HG03354 (cell line): ENCODE measurements around the gene SLC6A12.

Source experiments
- ATAC-seq: cut with Tn5 transposase; IDR thresholded peaks from one replicate; pipeline ENCODE4 v1.9.1; 2021; ENCODE audit warnings: mild to moderate bottlenecking; ENCODE audit not compliant: unreplicated experiment, poor library complexity, severe bottlenecking

SLC6A12 gene

DNA sequence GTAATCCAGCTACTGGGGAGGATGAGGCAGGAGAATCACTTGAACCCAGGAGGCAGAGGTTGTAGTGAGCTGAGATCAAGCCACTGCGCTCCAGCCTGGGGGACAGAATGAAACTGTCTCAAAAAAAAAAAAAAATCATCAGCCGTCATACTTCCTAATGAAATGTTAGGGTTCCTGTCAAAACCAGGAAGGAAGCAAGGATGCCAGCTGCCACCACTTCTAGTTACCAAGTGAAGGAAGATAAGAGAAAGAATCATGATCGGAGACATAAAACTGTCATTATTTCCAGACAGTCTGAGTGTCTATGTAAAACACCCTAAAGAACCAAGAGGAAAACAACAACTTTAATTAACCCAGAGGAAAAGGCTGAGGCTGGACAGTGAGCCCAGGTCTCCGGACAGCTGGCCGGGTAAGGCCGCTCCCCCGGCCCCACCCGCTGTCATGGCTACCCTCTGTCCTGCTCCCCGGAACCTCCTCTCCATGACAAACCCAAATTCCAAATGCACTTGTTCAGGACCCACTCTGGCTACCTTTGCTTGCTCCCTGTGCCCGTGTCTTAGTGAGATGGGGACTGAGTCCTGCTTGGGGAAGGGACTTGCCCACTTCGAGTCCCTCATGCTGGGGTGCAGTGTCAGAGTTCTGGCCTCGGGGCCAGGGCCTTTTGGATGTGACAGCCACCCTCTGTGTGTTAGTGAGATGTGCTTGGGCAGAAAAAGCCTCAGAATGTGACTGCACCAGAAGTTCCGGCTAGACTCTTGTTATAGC lies 29.0 kb downstream of the SLC6A12 start:
- ATAC-seq, result no peak

DNA sequence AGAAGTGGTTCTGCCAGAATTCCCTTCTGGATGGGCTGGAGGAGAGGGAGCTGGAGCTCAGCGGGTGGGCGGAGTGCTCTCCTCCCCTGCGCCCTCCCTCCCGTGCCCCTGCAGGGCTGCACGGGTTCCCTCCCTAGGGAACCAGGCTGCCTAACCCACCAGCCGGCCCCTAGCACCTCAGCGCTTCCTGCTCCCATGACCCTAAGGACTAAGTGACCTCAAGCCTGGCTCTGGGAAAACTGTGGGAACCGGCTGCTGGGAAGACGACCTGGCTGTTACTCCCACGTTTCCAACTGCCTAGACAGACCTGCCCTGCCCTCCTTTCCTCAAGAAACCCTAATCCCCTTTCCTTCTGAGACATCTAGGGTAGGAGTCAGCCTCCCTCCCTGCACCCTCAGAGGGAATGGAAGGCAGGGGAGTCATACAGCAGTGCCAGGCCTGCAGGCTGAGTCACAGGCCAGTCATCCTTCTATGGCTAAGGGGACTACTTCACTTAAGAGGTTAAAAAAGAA lies 31.5 kb downstream of the SLC6A12 start:
- no peak for ATAC-seq

DNA sequence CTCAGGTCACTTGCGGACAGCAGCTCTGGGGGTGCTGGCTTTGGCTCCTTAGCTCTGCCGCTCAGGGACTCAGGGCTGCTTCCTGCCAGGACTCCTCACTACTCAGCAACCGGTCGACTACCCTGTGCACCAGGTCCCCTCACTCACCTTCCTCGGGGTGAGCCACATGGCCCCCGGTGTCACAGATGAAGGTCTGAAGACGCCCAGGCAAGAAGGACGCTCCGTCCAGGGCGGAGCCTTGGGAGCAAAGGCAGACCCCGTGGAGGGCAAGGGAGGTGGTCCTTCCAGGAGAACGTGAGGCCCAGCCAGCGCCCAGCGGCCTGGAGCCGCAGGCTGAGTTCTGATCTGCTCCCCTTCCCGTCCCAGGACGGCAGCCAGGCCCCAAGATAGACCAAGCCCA lies 32.0 kb downstream of the SLC6A12 start:
- ATAC-seq, result no peak

DNA sequence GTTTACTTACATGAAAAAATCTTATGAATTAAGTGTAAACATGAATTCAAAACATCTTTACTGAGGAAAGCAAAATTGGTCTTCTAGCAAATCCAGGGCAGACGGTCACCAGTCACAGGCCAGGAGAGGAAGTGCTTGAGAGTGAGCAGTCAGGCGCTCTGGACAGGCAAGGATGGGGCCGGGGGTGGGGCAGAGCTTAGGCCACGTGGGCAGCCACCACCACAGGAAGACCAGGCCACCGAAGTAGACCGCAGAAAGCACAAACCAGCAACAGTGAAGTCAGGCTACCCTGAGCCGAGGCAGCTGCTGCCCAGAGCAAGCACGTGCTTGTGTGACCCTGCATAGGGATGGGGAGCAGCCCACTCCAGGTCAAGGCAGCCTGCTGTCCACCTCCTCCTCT lies 33.5 kb downstream of the SLC6A12 start:
- no peak for ATAC-seq

- no peak for ATAC-seq
Measured at GRCh38 chr12:179885-180284, 34.1 kb downstream of the SLC6A12 start.

- ATAC-seq, result no peak
Measured at GRCh38 chr12:179131-179884, 34.6 kb downstream of the SLC6A12 start.

GRCh38 chr12:178829-179109 lies 35.2 kb downstream of the SLC6A12 start:
- ATAC-seq, result no peak

GRCh38 chr12:177980-178828 lies 35.8 kb downstream of the SLC6A12 start:
- ATAC-seq, result no peak

DNA sequence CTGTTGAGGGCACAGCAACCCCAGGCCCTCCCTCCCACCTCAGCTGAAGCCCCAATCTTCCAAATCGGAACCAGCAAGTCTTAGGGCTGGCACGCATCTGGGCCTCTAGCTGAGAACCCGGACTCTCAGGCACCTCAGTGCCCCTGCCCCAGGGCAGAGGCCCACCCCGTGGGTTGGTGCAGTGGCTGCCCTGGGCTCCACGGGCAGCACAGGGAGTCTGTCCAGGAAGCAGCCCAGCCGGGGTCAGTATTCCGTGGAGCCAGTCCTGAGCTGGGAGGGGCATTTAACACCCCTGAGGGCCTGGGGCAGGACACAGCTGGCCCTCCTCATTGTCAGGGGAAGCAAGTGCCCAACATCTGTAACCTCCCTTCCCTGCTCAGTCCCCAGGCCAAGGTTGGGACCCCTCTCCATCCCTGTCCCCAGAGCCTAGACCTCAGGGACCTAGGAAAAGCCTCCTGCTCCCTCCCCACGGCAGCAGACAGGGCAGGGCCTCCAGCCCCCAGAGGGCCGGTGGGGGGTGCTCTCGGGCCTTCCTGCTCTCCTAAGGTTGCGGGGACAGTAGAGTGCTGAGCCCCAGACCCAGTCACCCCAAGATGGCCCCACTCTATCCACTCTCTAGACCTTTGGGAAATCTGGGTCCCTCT lies 36.5 kb downstream of the SLC6A12 start:
- no peak for ATAC-seq

DNA sequence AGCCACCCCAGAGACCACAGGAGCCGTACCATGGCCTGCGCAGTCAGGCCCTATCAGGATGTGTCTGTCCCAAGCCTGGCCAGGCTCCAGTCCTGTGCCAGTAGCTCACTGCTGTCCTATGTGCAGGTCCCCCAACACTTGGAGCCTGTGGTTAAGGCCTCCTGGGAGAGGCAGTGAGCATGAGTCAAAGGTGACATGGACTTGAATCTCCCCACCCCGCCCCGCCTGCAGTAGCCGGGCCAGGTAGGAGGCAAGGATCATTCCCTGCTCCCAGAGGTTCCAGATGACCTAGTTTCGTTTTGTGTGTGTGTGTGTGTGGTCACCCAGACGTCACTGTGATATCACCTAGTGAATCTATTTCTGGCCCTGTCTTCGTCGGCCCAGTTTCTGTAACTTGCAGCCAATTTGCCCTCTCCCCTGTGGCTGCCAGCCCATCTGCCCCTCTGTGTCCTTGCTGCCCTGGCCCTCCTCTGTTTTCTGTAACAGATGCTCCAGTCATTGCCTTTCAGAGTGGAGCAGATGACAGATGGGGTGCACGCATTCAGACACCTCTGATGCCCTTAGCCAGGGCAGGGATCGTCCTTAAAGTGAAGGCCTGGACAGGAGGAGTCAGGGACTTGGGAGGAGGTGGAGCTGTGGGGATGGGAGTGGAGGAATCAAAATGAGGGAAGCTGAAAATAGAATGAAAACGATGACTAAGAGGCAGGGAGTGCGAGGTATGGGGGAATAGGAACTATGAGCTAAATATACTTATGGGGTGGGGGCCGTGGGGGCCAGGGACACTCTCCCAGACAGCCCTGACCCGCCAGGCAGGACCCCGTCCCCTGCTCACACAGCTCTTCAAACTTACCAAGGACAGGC lies 37.4 kb downstream of the SLC6A12 start:
- ATAC-seq, result no peak

- ATAC-seq, result no peak
Measured at GRCh38 chr12:175759-176158, 38.2 kb downstream of the SLC6A12 start.

- no peak for ATAC-seq
Measured at GRCh38 chr12:175250-175649, 38.7 kb downstream of the SLC6A12 start.

DNA sequence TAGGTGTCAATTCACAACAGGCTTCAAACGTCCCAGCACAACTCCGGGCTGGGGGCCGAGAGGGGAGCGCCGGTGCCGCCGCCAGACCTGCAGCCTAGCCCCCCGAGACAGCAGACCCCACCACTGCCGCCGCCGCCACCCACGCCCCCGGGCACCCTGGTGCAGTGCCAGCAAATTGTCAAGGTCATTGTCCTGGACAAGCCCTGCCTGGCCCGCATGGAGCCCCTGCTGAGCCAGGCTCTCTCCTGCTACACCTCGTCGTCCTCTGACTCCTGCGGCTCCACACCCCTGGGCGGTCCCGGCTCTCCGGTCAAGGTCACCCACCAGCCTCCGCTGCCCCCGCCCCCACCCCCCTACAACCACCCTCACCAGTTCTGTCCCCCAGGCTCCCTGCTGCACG lies 39.4 kb downstream of the SLC6A12 start:
- no peak for ATAC-seq

DNA sequence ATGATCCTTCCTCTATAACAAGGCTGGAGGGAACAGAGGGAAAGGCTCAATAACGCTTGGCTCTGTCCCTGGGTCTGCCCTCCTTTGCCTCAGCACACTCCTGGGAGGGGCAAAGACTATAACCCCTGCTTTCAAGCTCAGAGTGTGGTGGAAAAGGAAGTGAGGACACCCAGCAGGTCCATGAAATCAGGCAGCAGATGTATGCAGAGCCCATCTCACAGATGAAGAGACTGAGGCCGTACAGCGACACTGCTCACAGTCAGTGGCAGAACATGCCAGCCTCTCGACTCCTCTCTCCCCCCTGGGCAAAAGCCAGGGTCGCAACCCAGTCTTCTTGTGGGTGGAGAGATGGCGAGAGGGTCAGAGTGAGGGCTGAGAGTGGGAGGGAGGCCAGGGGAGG lies 39.8 kb downstream of the SLC6A12 start:
- no peak for ATAC-seq

- ATAC-seq, result no peak
Measured at GRCh38 chr12:172732-173161, 41.2 kb downstream of the SLC6A12 start.

DNA sequence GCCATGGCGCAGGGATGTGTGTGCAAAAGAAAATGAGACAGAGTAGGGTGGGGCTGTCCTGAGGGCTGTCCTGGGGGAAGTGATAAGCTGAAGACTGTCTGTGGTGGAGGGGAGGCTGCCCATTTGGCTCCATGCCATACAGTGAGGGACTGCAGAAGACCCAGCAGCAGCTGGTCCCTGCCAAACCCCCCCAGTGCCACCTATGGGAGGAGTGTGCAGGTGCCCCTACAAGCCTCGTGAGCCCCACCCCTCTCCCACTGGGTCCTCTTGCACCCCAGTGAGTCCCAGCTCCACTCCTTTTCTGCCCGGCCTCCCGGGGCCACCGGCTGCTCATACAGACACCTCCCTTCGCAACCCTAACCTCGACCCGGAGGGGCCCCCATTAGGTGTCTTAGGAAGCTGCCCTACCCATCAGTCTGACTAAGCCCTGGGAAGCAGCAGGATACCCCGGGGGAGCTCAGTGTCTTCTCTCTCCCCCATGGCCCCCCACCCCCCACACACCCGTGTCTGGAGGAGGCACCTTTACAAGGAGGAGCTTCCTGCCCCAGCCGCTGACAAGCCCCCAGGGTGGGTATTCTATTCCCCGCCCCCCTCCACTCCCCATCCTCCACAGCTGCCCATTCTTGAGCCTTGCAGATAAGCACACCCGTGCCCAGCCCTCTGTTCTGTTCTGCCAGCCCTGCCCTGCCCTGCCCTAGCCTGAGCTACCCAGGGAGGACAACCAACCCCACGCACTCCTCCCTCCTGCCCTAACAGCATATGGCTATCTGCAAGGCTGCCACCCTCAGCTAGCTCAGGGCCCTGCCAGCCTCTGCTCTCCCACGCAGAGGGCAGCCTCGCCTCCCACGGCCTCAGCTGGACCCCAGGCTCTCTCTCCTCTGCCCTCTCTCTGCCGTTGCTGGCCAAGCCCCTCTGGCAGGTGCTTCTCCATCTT lies 41.9 kb downstream of the SLC6A12 start:
- ATAC-seq, result no peak

DNA sequence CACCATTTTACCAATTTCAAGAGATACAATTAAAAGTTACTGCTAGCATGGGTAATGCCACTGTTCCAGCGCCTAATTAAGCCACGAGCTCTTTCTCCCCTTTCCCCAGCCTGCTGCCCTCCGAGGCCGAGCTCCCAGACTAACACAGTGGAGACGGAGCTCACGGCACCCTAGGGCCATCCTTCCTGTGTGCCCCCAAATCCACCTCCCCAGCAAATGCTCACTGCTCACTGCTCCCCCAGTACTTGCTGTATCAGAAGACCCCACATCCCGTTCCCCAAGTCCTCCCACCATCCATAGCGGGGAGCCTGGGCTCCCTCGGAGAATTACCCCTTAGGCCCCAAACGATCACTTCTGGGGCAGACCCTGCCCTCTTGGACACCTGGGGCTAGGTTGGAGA lies 42.7 kb downstream of the SLC6A12 start:
- no peak for ATAC-seq
